ENCODE measurements around the gene STK25.
"Not testable (repeated sequence)": the region's sequence is repeated elsewhere in the genome, so short reads cannot be mapped to it uniquely, and the experiment has no call there.

The STK25 gene

DNA sequence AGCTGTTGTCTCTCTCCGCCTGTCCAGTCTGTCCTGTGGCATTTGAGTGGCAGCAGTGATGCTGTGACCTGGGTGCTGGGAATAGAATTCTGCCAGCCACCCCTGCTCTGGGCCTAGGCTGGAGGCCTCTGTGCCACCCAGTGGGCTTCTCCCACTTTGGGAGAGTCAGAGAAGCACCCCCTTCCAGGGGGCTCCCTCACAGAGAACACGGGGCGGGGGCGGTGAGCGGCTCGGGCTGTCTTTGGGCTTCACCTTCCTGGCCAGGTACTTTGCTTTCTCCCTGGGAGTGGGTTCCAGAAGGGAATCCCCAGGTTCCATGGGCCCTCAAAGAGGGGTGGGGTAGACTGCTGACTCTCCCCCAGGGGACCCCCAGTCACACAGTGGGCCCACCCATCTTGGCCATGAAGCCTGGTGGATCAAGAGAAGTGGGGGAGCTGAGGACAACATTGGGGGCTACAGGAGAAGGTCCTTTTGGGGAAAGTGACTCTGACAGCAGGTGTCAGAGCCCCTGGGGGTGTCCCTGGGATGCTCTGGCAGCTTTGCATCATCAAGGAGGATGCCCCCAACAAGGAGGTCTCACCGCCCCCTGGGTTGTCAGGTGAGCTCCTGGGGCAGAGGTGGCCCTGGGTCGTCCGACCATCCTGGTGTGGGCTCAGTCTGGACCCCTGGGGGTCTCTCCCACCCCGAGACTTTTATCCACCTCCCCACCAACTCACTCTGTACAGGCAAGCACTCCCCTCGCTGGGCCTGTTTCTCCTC lies 31.4 kb upstream of the STK25 start:
- no peak for DNase-seq

DNA sequence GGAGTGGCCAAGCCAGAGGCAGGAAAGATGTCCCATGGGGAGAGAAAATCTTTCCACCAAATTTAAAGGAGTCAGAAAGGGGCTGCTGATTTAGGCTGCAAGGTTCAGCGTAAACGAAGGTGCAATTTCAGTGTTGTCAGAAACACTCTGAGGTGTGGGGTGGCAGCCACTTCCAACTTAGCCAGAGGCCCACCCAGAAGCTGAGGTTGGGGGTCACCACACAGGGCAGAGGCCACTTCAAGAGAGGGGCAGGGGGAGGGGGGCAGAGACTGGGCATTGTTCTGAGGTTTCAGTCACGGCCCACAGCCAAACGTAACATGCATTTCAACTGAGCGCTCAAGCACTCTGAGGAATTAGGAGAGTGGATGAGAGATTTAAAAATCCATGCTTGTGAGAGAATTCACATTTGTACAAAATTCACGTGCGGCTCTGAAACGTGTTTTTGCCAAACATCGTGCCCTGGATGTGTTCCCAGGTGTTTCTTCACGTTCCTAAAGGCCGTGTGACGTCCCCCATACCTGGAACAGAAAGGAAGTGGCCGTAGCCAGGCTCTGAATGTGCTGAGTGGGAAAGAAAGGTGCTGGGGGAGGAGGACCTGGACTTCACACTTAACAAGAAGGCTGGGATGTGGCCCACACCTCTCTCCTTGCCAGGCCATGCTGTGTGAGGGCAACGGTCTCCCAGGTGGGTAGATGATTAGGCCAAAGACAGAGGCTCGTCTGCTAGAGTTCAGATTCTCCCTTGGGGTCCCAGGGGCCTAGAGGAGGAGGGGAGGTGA lies 30.6 kb upstream of the STK25 start:
- DNase-seq: no peak

- no peak for DNase-seq
Measured at GRCh38 chr2:241535871-241536655, 27.7 kb upstream of the STK25 start.

DNA sequence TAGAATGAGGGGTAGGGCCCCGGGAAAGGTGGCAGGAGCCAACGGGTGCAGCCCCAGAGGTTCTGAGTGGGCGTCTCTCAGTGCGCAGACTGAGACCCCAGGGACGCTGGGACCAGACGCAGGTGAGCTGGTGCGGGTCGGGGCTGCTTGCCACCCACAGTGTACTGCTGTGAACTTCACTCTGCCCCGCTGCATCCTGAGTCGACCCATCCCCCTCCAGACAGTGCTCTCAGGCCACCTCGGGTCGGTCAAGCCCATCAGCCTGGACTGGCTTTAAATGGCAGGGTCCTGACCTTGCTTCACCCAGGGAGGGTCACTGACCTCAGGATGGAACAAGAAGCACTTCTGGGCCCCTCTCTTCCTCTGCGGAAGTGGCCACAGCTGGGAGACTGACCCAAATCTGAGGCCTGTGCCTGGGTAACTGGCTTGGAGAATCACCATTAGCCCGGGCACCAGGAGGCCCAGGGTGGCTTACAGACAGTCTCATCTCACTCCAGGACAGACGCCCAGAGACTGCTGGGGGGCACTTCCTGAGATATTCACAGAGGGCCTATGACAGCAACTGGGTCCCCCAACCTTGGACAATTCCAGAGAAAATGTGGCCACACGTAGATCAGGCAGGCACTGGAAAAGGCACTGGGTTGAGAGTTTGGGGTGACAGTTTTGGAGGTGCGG lies 26.5 kb upstream of the STK25 start:
- DNase-seq: no peak

- DNase-seq: no peak
Measured at GRCh38 chr2:241534293-241534692, 25.9 kb upstream of the STK25 start.

- no peak for DNase-seq
Measured at GRCh38 chr2:241532733-241533601, 24.6 kb upstream of the STK25 start.

- no peak for DNase-seq
Measured at GRCh38 chr2:241532168-241532567, 23.8 kb upstream of the STK25 start.

GRCh38 chr2:241531161-241531722 lies 22.9 kb upstream of the STK25 start:
- DNase-seq: no peak

- no peak for DNase-seq
Measured at GRCh38 chr2:241530571-241530970, 22.2 kb upstream of the STK25 start.

GRCh38 chr2:241525818-241526780 lies 17.7 kb upstream of the STK25 start:
- DNase-seq: not testable (repeated sequence)

- no peak for DNase-seq
Measured at GRCh38 chr2:241522477-241522876, 14.1 kb upstream of the STK25 start.

- DNase-seq: no peak
Measured at GRCh38 chr2:241519669-241520068, 11.3 kb upstream of the STK25 start.

GRCh38 chr2:241517297-241517696 lies 8.9 kb upstream of the STK25 start:
- DNase-seq: no peak

DNA sequence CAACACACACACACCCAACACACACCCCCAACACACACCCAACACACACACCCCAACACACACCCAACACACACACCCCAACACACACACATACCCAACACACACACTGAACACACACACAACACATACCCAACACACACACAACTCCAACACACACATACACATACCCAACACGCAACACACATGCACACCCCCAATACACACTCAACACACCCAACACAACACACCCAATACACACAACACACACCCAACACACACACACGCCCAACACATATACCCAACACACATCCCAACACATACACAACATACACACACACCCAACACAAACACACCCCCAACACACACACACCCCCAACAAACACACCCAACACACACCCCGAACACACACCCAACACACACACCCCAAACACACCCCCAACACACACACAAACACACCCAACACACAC lies 8.2 kb upstream of the STK25 start:
- no peak for DNase-seq

DNA sequence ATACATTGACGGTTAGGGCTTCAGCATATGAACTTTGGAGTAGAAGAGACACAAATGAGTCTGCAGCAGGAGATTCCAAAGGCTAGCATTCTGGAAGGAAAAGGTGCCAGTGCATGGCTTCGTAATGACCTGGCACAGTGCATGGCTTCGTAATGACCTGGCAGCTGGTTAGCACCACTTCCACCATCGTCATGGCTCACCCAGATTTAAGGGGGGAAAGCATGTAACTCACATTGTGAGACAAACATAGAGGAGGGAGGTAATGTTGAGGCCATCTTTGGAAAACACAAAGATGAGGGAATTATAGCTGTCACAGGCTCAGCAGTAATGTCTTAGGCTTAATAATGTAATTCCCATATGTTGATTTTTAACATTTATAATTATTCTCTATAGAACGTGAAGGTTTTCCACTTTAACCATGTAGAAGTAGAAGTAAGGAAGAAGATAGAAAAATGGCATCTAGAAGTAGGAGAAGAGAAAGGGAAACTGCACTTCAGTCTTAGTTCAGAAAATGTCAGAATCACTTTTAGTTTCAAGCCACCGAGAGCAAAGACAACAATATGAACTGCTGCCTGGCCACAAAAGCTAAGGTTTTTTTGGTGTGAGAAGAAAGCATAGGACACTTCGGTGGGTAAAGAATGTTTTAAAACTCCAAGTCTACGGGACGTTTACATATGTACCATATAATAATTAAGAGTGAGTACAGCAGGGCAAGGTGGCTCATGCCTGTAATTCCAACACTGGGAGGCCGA lies 6.8 kb upstream of the STK25 start:
- DNase-seq: no peak

- DNase-seq: no peak
Measured at GRCh38 chr2:241514553-241514952, 6.2 kb upstream of the STK25 start.

- no peak for DNase-seq
Measured at GRCh38 chr2:241511091-241511741, 2.8 kb upstream of the STK25 start.

- no peak for DNase-seq
Measured at GRCh38 chr2:241509155-241509784, 886 bp upstream of the STK25 start.

All from left hindlimb (tissue), 1 donor.